NB4 (cell line): ENCODE data around the gene HOOK2.

ENCODE experiments used
- DNase-seq: peaks from one replicate; pipeline ENCODE4 v3.0.0; 2010; ENCODE audit warnings: low read depth
- H3K4me3 ChIP-seq: one replicate; pipeline ENCODE4 v1.5.1; 2011; ENCODE audit warnings: mild to moderate bottlenecking, low read depth, low read length, moderate library complexity
- CTCF ChIP-seq: IDR thresholded peaks from one replicate; pipeline ENCODE4 v1.5.1; 2012; ENCODE audit warnings: low read depth, low read length
- MAX ChIP-seq: IDR thresholded peaks from 2 replicates; pipeline ENCODE4 v1.6.1; 2011; ENCODE audit warnings: low read depth, low read length
- MYC ChIP-seq: IDR thresholded peaks from 2 replicates; pipeline ENCODE4 v1.6.1; 2011; ENCODE audit warnings: low read depth, low read length
- POLR2A ChIP-seq: IDR thresholded peaks from 2 replicates; pipeline ENCODE4 v1.6.1; 2011; ENCODE audit warnings: mild to moderate bottlenecking; ENCODE audit not compliant: insufficient read length; ENCODE audit errors: extremely low read depth

The HOOK2 gene

GRCh38 chr19:12767666-12768065, 7.7 kb downstream of the HOOK2 start:
- no peak overlapping the region for H3K4me3 ChIP-seq
- DNase-seq = no peak
- no peak for TF ChIP-seq CTCF
- no peak for TF ChIP-seq MAX
- no peak for TF ChIP-seq POLR2A
- TF ChIP-seq MYC = no peak

GRCh38 chr19:12767150-12767549, 8.2 kb downstream of the HOOK2 start:
- no peak for TF ChIP-seq POLR2A
- TF ChIP-seq MYC = no peak
- no peak for TF ChIP-seq CTCF
- no peak for TF ChIP-seq MAX
- no peak for DNase-seq
- H3K4me3 ChIP-seq = no peak overlapping the region

- TF ChIP-seq CTCF (peak; percentile 40), MYC (peak; percentile 43; the same call in 1 of the 2 replicates), POLR2A (no peak)
- peak; percentile 80 for DNase-seq
- peak overlapping the region; percentile 38 for H3K4me3 ChIP-seq
Observed at GRCh38 chr19:12766051-12766521, 9.3 kb downstream of the HOOK2 start.

- TF ChIP-seq MYC (no peak), CTCF (no peak), POLR2A (no peak), MAX (no peak)
- DNase-seq = no peak
- no peak overlapping the region for H3K4me3 ChIP-seq
Observed at GRCh38 chr19:12764698-12765097, 10.7 kb downstream of the HOOK2 start.

DNA sequence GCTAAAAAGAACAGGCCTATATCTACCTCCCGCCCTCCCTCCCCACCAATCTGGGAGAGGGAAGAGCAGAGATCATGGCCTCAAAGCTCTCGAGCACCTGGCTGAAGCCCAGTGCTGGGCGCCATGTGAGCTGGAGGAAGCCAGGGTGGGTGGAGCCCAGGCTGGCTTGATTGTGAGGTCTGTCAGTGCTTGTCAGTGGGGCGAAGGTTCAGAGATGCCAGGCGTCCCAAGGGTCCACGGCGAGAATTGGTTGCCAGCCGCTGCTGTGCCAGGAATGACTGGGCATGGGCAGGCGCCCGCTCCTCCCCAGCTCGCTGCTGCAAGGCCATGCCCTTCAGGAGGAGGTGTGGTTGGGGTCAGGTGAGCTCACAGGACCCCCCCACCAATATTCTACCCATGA, 12.3 kb downstream of the HOOK2 start:
- no peak overlapping the region for H3K4me3 ChIP-seq
- no peak for DNase-seq
- TF ChIP-seq MAX (no peak), POLR2A (no peak), MYC (no peak), CTCF (no peak)

DNA sequence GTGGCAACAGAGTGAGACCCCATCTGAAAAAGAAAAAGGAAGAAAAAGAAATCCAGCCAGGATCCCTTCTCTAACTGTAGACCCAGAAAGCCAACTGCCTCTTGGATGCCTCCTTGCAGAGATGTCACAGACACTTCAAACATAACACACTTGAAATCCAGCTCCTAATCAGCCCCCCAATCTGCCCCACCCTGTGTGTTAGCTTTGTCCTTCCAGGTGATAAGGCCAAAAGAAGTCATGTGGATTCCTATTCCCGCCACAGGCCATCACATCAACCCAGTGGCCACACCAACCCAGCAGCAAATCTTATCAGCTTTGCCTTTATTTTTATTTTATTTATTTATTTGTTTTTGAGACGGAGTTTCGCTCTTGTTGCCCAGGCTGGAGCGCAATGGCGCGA, 15.7 kb downstream of the HOOK2 start:
- TF ChIP-seq CTCF = no peak
- no peak for TF ChIP-seq POLR2A
- no peak for TF ChIP-seq MAX
- TF ChIP-seq MYC = no peak
- no peak for DNase-seq
- H3K4me3 ChIP-seq = no peak overlapping the region
